ENCODE measurements around the gene CRAT. TPM values are rescaled to one million over a fixed set of nuclear protein-coding genes. Genes with fewer than 3 reads are reported as not detected.
A peak's percentile ranks its signal among the peaks of the same experiment; 100 is the strongest.

The CRAT gene
- total RNA-seq, 2 experiments from 2014 or later = 14.1 to 17.6 TPM

DNA sequence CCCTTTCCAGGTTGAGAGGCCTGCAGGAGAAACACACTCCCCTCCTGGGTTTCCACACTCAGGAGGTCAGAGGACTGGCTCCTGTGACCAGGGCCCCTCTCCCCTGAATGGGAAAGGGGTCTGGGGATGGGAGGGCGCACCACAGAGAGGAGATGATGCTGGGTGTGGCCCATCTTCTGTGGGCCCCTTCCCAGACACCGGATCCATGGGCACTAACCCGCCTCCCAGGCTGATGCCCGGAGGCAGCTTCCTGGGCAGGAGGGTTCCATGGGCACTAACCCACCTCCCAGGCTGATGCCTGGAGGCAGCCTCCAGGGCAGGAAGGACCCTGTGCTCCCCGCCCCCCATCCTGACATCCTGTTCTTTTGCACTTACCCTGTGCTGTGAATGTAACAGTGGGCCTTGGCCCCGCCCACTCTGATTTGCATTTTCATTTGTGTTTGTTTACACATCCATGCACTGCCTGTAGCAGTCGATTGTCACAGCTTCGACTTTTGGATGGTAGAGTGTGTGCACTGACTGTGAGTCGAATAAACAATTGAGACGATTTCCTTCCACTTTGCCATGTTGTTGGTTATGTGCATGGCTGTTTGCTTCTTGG lies 39.0 kb downstream of the CRAT start:
- Mint-ChIP-seq H3K4me1 (peaks cover 52% of the 10 kb centered on the region), H3K9me3 (ENCODE audit: low read depth) (no peaks in the 10 kb centered on the region), H3K27me3 (no peaks in the 10 kb centered on the region), H3K4me3 (no peak overlapping the region), H3K27ac (peak overlapping the region; percentile 58), H3K36me3 (no peaks in the 10 kb centered on the region)
- ATAC-seq (no peak), DNase-seq (peak; percentile 65)
- CTCF ChIA-PET = interaction anchor here (1.7 kb wide), 1 partner anchor 31 kb away, joined by 3 read pairs; no protein-coding TSS in a partner anchor

GRCh38 chr9:129070696-129071525 lies 39.7 kb downstream of the CRAT start:
- ATAC-seq (no peak), DNase-seq (no peak)
- Mint-ChIP-seq H3K36me3 (peaks cover under 1% of the 10 kb centered on the region), H3K27me3 (no peaks in the 10 kb centered on the region), H3K27ac (peak overlapping the region; percentile 40), H3K9me3 (ENCODE audit: low read depth) (no peaks in the 10 kb centered on the region), H3K4me3 (no peak overlapping the region), H3K4me1 (peaks cover 52% of the 10 kb centered on the region)
- CTCF ChIA-PET = interaction anchor here (1.7 kb wide), 1 partner anchor 32 kb away, joined by 3 read pairs; no protein-coding TSS in a partner anchor

- CTCF ChIA-PET = interaction anchor here (1.4 to 1.6 kb wide), 2 partner anchors 11 to 31 kb away, joined by 5 to 8 read pairs; partner anchors contain the start of gene DOLPP1
- DNase-seq = no peak
- Mint-ChIP-seq H3K9me3 (ENCODE audit: low read depth) (no peaks in the 10 kb centered on the region), H3K4me1 (peaks cover 52% of the 10 kb centered on the region), H3K36me3 (peaks cover 7% of the 10 kb centered on the region), H3K27ac (peak overlapping the region; percentile 79), H3K4me3 (no peak overlapping the region), H3K27me3 (no peaks in the 10 kb centered on the region)
- no peak for ATAC-seq
These were observed 40.5 kb downstream of the CRAT start for GRCh38 chr9:129069862-129070641.

- ATAC-seq = peak; percentile 90
- no peaks in the 10 kb centered on the region for H3K27me3 Mint-ChIP-seq
These were observed 41.4 kb downstream of the CRAT start for GRCh38 chr9:129068990-129069861.

DNA sequence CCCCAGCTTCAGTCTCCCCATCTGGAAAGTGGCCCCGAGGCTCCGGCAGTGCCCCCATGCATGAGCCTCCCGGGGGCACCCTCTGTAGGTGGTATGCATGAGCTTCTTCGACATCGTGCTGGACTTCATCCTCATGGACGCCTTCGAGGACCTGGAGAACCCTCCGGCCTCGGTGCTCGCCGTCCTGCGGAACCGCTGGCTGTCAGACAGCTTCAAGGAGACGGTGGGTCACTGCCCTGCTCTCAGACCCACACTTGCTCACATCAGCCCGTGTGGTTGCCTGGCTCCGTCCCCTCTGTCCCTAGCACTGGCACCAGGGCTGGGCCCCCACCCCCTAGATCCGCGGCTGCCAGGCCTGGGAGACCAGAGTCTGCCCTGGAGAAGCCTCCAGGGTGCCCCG lies 42.5 kb downstream of the CRAT start:
- Mint-ChIP-seq H3K9me3 (ENCODE audit: low read depth) (no peaks in the 10 kb centered on the region), H3K27ac (peak overlapping the region; percentile 79), H3K4me3 (no peak overlapping the region), H3K27me3 (no peaks in the 10 kb centered on the region), H3K4me1 (peaks cover 37% of the 10 kb centered on the region), H3K36me3 (peaks cover 9% of the 10 kb centered on the region)
- CTCF ChIA-PET = interaction anchor here (1.0 kb wide), 1 partner anchor 9 kb away, joined by 3 read pairs; no protein-coding TSS in a partner anchor
- no peak for ATAC-seq
- no peak for DNase-seq

More at GRCh38 chr9:129068990-129069861, 41.4 kb downstream of the CRAT start:
- peak; percentile 89 for DNase-seq
- Mint-ChIP-seq H3K36me3 (peaks cover 7% of the 10 kb centered on the region), H3K4me1 (peaks cover 48% of the 10 kb centered on the region), H3K27ac (peak overlapping the region; percentile 79), H3K4me3 (peak overlapping the region; percentile 6), H3K9me3 (ENCODE audit: low read depth) (no peaks in the 10 kb centered on the region)
- CTCF ChIA-PET = interaction anchor here (1.0 to 1.6 kb wide), 3 partner anchors 8 to 30 kb away, joined by 3 to 8 read pairs (median 5); partner anchors contain the start of gene DOLPP1

DNA sequence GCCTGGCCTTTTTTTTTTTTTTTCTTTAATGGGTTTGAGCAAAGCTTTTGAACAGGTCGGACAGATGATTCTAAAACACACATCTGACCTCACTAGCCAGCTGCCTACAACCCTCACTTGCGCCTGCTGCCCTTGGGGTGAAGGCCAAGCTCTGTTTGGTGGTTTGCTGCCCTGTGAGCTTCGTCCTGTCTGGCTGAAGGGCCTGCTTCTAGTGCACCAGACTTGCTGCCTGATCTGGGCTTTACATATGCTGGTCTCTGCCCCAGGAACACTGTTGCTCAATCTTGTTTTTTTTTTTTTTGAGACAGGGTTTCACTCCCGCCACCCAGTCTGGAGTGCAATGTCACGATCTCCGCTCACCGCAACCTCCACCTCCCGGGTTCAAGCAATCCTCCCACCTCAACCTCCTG lies 46.1 kb downstream of the CRAT start:
- peaks cover 15% of the 10 kb centered on the region for H3K4me1 Mint-ChIP-seq
- DNase-seq (no peak), ATAC-seq (no peak)
- H3K27ac Mint-ChIP-seq = no peak overlapping the region
- peaks cover 13% of the 10 kb centered on the region for H3K36me3 Mint-ChIP-seq
- H3K4me3 Mint-ChIP-seq = no peak overlapping the region
- H3K9me3 Mint-ChIP-seq (ENCODE audit: low read depth) = no peaks in the 10 kb centered on the region
- no peaks in the 10 kb centered on the region for H3K27me3 Mint-ChIP-seq
- CTCF ChIA-PET = no interaction called here

DNA sequence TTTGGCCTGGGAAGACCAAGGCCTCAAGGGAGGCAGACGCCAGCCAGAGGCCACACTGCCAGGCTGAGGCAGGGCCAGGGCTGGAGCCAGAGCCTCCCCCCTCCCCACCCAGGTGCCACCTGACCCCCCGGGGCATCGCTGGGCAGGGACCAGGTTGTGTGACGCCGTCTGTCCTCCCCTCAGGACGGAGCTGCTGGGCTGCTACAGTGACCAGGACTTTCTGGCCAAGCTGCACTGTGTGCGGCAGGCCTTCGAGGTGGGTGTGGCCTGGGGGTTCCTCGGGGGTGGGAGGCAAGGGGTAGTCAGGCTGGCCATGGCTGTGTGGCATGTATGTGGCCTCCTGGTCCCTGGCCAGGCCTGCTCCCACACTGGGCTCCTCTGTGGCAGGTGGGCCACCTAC lies 47.5 kb downstream of the CRAT start:
- ATAC-seq = no peak
- H3K9me3 Mint-ChIP-seq (ENCODE audit: low read depth) = no peaks in the 10 kb centered on the region
- no peaks in the 10 kb centered on the region for H3K27me3 Mint-ChIP-seq
- H3K36me3 Mint-ChIP-seq = peaks cover 13% of the 10 kb centered on the region
- peaks cover under 1% of the 10 kb centered on the region for H3K4me1 Mint-ChIP-seq
- H3K27ac Mint-ChIP-seq = no peak overlapping the region
- CTCF ChIA-PET = no interaction called here
- no peak for DNase-seq
- H3K4me3 Mint-ChIP-seq = no peak overlapping the region

DNA sequence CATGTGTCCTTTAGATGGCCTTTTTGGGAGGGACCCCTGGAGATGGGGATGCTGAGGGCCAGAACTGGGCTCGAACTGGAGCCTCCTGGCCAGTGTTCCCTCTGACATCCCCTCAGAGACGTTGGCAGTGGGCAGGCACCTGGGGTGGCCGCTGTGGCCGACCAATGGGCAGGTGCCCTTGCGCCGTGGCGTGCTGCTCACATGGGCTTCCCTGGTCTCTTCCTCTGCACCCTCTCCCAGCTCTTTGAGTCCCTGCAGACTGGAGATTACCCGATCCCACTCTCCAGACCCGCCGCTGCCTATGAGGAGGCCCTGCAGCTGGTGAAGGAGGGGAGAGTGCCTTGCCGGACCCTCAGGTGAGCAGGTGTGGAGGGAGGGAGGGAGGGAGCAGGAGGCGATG lies 49.6 kb downstream of the CRAT start:
- Mint-ChIP-seq H3K4me1 (no peaks in the 10 kb centered on the region), H3K27ac (no peak overlapping the region), H3K27me3 (no peaks in the 10 kb centered on the region), H3K36me3 (peaks cover 13% of the 10 kb centered on the region), H3K9me3 (ENCODE audit: low read depth) (no peaks in the 10 kb centered on the region), H3K4me3 (no peak overlapping the region)
- CTCF ChIA-PET = no interaction called here
- ATAC-seq = no peak
- no peak for DNase-seq

DNA sequence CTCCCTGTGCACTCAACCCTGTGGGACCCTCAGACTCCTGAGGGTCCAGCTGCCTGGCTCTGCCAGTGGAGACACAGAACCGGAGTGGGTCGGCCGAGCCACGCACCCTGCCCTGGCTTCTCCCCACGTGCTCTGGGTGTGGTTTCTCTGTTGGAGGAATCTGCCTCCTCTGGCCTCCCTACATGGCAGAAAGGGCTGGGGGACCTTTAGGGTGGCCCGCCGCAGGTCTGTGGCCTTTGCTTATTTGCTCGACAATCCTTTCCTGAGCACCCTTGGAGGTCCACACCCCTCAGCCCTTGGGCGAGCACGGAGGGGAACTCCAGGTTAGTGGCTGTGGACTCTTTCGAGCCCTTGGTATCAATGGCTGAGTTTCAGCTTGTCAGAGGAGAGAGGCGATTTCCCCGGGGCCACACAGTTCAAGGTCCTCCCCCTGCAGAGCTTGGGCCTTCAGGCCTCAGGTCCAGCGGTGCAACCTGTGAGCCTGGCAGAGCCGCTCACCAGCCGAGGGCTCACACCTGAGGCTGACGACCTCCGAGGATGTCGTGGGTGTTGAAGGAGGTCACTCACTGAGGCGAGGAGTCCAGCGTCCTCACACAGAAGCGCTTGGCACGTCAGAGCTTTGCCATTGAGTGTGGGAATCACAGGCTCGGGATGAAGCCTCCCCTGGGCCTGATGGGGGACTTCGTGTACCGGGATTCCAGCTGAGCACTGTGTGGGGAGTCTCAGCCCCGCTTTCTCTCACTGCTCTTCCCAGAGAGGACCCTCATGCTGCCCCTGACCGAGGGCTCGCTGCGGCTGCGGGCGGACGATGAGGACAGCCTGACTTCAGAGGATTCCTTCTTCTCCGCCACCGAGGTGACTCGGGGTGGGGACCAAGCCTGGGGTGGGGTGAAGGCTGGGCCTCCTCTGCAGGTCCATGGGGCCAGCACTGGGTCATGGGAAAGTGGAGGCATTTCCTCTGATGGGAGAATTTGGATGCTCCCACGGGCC lies 50.5 kb downstream of the CRAT start:
- DNase-seq = no peak
- Mint-ChIP-seq H3K9me3 (ENCODE audit: low read depth) (no peaks in the 10 kb centered on the region), H3K36me3 (peaks cover 6% of the 10 kb centered on the region), H3K4me1 (no peaks in the 10 kb centered on the region), H3K27me3 (no peaks in the 10 kb centered on the region), H3K27ac (no peak overlapping the region), H3K4me3 (no peak overlapping the region)
- ATAC-seq = no peak
- CTCF ChIA-PET = no interaction called here

DNA sequence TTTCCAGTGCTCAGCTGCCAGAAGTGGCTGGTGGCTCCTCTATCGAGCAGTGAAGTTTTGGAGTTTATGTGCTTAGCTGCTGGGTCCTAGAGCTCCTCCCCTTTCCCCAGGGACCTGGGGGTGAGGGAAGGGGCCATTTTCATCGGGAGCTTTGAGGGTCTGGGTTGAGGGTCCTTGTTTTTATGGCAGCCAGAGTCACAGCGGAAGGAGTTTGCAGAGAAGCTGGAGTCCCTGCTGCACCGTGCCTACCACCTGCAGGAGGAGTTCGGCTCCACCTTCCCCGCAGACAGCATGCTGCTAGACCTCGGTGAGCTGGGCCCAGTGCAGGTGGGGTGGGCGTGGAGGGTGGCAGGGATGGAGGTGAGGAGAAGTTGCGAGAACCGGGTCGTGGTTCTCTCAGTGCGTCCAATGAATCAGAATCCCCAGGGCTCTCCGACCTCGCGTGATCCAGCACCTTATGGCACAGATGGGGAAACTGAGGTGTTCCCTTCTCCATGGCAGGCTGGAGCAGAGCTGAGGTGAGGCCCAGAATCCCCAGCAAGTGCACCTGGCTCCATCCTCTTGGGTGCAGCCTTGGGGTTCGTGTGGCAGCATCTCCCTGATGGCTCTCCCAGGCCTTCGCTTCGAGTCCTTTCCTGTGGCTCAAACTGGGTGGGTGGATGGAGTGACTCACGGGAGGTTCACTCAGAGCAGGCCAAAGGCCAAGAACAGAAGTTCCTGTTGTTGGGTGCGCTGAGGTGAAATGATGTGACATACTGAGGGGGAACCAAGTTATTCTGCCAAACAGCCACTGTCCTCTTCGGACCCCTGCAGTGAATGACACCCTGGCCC lies 51.4 kb downstream of the CRAT start:
- Mint-ChIP-seq H3K36me3 (peaks cover 10% of the 10 kb centered on the region), H3K4me1 (no peaks in the 10 kb centered on the region), H3K9me3 (ENCODE audit: low read depth) (no peaks in the 10 kb centered on the region), H3K27ac (no peak overlapping the region), H3K27me3 (no peaks in the 10 kb centered on the region), H3K4me3 (no peak overlapping the region)
- no peak for DNase-seq
- CTCF ChIA-PET = no interaction called here
- no peak for ATAC-seq

DNA sequence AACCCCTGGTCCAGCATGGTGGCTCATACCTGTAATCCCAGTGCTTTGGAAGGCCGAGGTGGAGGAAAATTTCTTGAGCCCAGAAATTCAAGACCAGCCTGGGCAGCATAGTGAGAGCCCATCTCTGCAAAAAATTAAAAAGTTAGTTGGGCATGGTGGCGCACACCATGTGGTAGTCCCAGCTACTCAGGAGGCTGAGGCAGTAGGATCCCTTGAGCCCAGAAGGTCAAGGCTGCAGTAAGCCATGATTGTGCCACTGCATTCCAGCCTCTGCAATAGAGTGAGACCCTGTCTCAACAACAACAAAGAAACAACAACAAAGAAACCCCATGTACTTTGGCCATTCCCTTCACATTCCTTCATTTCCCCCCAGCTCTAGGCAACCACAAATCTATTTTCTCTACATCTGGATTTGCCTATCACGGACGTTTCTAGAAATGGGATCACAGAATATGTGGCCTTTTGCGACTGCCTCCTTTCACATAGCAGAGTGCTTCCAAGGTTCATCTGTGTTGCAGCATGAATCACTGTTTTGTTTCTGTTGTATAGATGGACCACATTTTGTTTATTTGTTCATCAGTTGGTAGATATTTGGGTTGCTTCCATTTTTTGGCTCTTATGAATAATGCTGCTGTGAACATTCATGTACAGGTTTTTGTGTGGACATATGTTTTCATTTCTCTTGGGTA lies 56.3 kb downstream of the CRAT start:
- ATAC-seq (no peak), DNase-seq (no peak)
- Mint-ChIP-seq H3K9me3 (ENCODE audit: low read depth) (no peaks in the 10 kb centered on the region), H3K27me3 (no peaks in the 10 kb centered on the region), H3K4me3 (no peak overlapping the region), H3K27ac (no peak overlapping the region), H3K4me1 (no peaks in the 10 kb centered on the region), H3K36me3 (peaks cover 4% of the 10 kb centered on the region)
- CTCF ChIA-PET = no interaction called here
